GM18498 (cell line): ENCODE measurements around the gene LAMA4.

Source experiments
- ATAC-seq: cut with Tn5 transposase; IDR thresholded peaks from one replicate; pipeline ENCODE4 v1.9.1; 2021; ENCODE audit warnings: mild to moderate bottlenecking, moderate library complexity; ENCODE audit not compliant: unreplicated experiment

LAMA4 gene

GRCh38 chr6:112241820-112242429, 12.4 kb downstream of the LAMA4 start:
- no peak for ATAC-seq

DNA sequence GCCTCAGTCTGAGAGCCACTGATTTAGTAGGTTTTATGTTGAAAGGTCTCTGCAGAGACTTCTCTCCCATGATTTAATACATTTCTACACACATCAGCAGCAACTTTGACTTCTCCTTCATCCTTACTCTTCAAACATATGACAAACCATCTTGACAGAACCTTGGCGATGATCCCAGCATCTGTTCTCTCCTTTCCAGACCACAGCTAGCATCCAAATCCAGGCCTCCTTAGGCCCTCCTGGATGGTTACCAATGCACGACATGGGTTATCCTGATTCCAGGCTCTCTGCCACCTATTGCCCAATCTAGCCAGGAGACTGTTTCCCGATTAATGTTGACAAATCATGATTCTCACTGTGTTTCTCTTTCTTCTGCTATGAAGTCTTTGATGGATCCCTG, 16.8 kb downstream of the LAMA4 start:
- no peak for ATAC-seq

- no peak for ATAC-seq
Measured at GRCh38 chr6:112237066-112237465, 17.3 kb downstream of the LAMA4 start.

DNA sequence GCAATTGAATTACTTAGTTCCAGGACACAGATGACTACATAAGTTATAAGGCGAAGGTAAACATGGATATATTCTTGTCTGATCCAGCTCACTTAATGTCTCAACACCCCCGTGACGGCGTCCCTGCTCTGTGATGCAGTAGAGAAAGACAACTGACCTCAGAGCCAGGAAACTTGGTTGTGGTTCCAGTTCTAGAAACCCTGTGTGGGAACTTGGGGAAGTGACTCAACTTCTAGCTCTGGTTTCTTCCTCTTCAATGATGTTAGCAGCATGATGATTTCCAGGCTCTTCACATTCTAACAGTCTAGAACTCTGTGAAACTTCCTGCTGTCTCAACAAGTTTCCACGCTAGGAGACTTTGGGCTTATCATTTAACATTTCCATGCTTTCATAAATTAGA, 18.4 kb downstream of the LAMA4 start:
- ATAC-seq = no peak

DNA sequence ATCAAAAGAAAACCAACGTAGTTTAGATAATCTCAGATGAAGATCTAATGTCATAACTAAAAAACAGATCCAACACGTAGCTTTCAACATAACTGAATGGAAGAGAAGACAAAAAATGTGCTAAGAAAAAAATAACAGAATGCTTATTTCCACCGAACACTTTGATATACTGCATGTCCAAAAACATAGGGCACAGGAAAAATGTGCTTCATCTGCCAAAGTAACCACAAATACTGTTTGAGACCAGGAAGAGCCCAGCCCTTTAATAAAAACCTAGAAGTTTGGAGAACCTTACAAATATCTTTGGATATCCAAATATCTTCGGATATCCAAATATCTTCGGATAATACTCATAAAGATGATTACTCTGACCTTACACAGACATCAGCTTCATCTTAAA, 19.8 kb downstream of the LAMA4 start:
- ATAC-seq = no peak

- ATAC-seq = no peak
Measured at GRCh38 chr6:112233847-112234246, 20.5 kb downstream of the LAMA4 start.

DNA sequence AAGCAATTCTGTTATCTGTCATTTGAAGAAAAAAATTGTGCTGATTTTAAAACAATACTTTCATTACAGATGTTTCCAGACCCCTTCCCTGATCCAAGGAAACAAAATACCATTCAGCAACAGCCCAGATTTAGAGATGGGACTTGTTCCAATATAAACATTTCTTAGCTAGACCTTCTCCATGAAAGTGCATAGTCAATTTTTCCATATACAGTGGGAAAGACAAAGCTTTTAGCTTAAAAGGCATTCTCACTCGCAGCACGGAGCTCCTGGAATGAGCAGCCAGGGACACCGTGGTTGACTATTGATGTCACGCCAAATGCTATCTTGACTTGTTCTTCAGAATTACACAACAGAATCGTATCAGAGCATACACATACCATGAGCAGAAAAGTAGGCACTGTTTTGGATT, 21.5 kb downstream of the LAMA4 start:
- ATAC-seq = no peak

DNA sequence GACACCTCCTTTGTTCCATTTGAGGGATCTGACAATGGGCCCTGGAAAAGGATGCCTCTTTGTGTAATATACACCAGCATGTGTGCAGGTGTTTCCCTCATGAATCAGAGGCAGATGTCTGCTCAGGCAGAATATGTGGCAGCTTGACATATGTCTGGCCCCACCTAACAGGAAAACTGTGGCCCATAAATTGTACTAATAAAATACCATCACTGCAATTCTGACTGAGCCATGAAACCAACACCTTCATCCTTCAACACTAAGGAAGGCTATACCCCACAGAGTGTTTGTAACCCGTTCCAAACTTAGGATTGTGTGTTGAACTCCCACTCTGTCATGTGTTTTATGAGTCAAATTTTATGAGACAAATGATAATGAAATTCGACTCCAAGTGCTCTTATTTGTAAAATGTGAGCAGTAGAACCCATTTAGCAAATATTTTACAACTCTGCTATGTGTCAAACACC, 22.7 kb downstream of the LAMA4 start:
- ATAC-seq = no peak

GRCh38 chr6:112231164-112231563, 23.2 kb downstream of the LAMA4 start:
- ATAC-seq = no peak

DNA sequence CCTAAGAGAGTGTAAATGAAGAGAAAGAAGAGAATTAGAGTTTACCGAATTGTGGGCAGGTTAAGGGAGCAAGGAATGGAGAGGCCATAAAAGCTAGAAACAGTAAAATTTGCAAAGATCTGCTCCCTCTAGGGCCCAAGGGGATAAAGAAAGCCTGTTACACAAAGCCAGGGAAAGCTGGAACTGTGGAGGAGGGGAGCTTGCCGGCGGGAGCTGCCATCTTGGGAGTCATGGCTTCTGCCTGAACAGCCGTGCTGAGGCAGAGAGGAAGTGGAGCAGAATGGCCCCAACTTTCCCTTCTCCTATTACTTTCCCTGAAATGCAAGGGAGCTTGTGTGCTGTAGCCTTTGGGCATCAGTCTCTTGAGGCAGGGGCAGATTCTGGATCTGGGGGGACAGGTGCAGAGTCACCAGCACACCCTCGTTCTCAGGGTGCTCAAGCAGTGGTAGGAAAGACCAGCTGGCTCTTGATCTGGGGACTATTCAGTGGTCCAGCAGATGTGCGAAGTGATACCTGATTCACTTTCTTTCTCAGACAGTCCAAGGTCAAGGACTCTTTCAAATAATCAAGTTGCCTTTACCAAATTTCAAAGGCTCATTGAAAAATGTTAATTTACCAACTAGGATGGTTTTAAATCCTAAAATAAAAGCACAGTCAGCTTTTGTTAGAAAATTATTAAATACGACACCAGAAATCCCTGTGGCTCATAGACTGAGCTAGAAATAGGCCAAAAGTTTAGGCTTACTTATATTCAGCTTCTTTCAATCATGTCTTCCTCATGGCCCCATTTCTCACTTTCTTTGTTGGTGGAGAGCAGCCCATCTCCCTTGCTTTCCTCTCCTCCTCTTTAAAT, 25.7 kb downstream of the LAMA4 start:
- ATAC-seq = no peak

GRCh38 chr6:112227992-112228391, 26.4 kb downstream of the LAMA4 start:
- ATAC-seq = no peak

- ATAC-seq = no peak
Measured at GRCh38 chr6:112227411-112227810, 27.0 kb downstream of the LAMA4 start.

- no peak for ATAC-seq
Measured at GRCh38 chr6:112225691-112226090, 28.7 kb downstream of the LAMA4 start.

DNA sequence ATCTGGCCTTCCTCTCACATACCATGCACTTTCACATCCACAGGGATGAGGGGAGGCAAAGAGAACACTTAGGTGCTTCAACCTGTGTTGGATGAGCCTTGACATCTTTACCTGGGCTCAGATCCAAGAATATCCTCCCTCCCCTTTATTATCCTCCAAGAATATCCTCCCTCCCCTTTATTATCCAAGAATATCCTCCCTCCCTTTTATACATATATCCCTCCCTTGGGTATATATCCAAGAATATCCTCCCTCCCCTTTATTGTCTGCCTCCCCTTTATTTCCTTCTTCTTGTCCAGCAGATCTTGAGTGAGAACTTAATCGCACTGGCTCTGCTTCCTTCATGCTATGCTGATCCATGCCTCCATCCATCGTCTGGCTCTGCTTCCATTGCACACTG, 30.3 kb downstream of the LAMA4 start:
- ATAC-seq = no peak

GRCh38 chr6:112223070-112223861, 31.1 kb downstream of the LAMA4 start:
- no peak for ATAC-seq

- no peak for ATAC-seq
Measured at GRCh38 chr6:112221981-112222852, 32.1 kb downstream of the LAMA4 start.

GRCh38 chr6:112221561-112221960, 32.8 kb downstream of the LAMA4 start:
- no peak for ATAC-seq

GRCh38 chr6:112218563-112218962, 35.8 kb downstream of the LAMA4 start:
- ATAC-seq = no peak

GRCh38 chr6:112216662-112217551, 37.5 kb downstream of the LAMA4 start:
- no peak for ATAC-seq
